Activated CD8-positive, alpha-beta memory T cell treated with anti-CD3 and anti-CD28 coated beads for 24 hours (primary cell): ENCODE measurements around the gene ISM2.
A peak's percentile ranks its signal among the peaks of the same experiment; 100 is the strongest.
"Not testable (repeated sequence)": the region's sequence is repeated elsewhere in the genome, so short reads cannot be mapped to it uniquely, and the experiment has no call there.

Source experiments
- DNase-seq: peaks from one replicate; pipeline ENCODE4 v3.0.0-alpha.2; 2020

ISM2 gene

GRCh38 chr14:77498120-77498979 lies at the start of gene ISM2:
ISM2 (minus strand) TSS chr14:77498816; CDS start chr14:77498793, 23 bp downstream.
- peak; percentile 71 for DNase-seq

- no peak for DNase-seq
Observed at GRCh38 chr14:77547512-77548180, 49.0 kb upstream of the ISM2 start.

- DNase-seq: not testable (repeated sequence)
Observed at GRCh38 chr14:77545171-77545570, 46.6 kb upstream of the ISM2 start.

DNA sequence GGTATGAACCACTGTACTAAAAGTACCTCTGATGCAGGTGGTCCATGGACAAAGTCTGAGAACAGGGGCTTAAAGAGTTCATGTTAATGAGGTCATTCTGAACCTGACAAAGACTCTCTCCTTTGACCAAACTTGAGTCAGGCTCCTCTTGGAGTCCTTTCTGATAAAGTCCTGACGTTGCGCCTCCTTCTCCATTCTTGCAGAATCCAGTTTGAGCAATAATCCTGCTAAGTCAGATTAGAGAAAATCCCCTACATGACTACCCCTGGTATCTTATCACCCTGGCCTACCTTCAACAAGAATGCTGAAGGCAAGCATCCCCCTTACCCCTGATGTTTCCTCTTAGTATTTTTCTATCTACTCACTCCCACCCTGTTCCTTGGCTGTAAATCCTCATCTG lies 46.0 kb upstream of the ISM2 start:
- DNase-seq: no peak

DNA sequence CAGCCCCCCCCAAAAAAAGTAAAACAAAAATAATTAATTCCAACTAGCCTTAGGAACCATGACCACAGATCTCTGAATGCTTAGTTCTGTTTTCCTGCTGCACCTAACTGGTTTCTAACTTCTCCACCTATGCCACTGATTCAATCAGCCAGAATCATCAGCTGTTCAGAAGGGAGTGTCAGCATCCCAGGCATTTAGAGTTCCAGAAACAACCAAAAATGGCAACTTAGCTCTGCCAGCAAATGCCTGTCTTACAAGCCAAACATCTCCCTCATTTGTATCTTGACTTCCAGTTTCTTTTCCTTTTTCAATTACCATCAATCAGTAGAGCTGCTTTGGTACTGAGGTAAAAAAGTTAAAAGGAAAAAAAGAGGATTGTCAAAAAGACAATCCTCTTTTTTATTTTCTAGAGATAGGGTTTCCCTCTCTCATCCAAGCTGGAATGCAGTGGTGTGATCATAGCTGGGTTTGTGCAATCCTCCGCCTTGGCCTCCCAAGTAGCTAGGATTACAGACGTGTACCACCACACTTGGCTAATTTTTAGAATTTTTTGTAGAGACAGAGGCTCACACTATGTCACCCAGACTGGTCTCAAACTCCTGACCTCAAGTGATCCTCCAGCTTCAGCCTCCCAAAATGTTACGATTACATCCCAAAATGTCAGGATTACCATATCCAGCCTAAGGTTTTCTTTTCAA lies 45.2 kb upstream of the ISM2 start:
- DNase-seq: no peak

DNA sequence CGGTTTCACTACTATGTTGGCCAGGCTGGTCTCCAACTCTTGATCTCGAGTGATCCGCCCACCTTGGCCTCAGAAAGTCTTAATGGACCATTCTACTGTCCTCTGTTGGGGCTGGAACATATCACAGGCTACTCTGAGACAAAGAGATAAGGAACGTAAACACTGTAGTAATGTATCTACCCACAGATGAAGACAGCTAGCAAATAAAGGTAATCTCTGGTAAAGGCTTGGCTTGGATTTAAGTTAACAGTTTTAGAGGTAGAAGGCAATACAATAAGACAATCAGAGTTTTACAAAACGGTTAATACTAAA lies 44.6 kb upstream of the ISM2 start:
- no peak for DNase-seq

DNA sequence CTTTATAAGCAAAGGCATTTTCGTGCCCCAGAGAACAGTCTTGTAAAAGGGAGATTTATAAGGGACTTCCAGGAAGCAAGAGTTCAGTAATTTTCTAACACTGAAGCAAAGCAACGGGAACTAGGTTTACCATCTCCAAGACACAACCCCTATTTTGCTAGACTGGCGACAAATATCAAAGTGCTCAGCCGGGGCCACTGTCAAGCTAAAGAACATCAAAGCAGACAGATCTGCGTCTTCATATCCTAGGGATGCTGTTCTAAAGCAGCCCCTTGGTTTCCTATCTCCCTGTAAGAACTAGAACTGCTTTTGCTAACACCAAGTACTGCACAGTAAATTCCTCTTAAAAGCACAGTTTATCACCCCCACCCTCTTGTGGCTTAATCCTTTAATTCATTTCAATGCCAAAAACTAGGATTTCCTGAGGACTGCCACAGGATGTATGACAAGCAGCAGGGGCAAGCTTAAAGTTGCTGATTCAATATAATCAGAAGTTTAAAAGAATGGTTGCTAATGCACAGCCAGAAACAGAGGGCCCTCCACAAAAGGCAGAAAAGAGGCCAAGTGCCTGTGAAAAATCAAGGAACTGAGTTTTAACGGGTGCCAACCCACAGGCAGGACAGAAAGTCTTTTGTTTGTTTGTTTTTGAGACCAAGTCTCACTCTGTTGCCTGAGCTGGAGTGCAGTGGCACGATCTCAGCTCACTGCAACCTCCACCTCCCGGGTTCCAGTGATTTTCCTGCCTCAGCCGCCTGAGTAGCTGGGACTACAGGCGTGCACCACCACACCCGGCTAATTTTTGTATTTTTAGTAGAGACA lies 44.0 kb upstream of the ISM2 start:
- no peak for DNase-seq

- DNase-seq: no peak
Observed at GRCh38 chr14:77541905-77542304, 43.3 kb upstream of the ISM2 start.

GRCh38 chr14:77536951-77537350 lies 38.3 kb upstream of the ISM2 start:
- DNase-seq: not testable (repeated sequence)

DNA sequence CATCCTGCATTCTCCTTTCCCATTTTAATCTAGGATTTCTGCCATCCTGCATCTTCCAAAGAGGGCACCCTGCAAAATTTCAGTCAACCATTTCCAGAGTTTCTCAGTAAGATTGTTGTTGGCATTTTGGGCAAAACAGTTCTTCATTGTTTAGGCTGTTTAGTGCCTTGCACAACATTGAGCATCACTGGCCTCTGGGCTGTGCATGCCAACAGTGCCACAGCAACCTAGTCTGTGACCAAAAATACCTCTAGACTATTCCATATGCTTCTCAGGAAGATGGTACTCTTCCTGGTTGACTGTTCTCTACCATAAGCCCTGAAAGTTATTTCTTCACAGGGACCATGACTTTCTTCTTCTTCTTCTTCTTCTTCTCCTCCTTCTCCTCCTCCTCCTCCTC lies 32.5 kb upstream of the ISM2 start:
- no peak for DNase-seq

DNA sequence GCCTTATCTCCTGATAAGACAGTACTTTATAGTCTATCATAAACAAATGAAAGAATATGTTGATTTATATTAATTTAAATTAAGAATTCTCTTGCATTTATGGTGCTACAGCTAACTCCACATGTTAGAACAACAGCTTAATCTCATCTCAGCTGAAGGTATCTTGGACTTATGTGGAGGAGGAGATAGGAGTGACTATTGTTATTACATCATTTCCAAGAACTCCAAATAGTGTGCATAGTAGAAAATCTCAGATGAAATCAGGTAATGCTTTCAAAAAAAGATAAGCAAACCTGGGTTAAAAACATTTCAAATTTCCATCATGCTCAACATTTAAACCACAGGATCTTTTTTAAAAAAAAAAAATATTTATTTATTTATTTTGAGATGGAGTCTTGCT lies 31.3 kb upstream of the ISM2 start:
- DNase-seq: no peak

DNA sequence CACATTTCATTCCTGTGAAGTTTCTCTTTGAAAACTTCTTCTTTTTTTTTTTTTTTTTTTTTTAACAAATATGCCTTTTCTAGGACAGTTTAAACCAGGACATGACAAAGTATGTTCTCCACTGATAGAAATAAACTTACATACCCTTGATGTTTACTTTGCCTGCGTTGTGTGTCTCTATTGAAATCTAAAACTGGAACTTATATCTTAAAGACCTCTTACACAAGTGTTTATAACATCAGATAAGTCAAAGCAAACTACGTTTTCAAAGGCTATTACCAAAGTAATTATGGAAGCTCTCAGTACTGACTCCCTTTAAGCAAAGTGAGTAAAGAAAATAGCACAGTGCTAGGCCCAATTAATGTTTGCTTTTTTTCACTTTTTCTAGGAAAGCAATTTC lies 30.6 kb upstream of the ISM2 start:
- no peak for DNase-seq

GRCh38 chr14:77528701-77529100 lies 30.1 kb upstream of the ISM2 start:
- not testable (repeated sequence) for DNase-seq

GRCh38 chr14:77526266-77526665 lies 27.6 kb upstream of the ISM2 start:
- DNase-seq: no peak

GRCh38 chr14:77524536-77524935 lies 25.9 kb upstream of the ISM2 start:
- DNase-seq: no peak

DNA sequence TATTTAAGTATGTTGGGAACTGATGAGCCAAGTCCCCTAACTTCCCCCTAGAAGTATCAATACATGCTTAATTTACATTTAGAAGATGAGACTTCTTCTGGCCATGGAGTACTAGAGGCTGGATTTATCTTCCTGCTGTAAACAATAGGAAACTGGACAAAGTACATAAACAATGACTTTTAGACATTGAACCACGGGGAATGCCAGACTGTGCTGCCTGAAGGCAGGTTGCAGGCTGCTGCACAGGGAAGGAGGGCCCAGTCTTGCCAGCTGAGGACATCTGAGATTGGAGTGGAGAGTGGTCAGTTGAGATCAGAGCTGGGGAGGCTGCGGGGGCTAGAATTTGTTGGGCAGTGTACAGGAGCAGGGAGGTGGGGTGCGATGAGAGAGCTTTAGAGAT lies 24.5 kb upstream of the ISM2 start:
- DNase-seq: no peak

GRCh38 chr14:77520555-77520954 lies 21.9 kb upstream of the ISM2 start:
- no peak for DNase-seq

DNA sequence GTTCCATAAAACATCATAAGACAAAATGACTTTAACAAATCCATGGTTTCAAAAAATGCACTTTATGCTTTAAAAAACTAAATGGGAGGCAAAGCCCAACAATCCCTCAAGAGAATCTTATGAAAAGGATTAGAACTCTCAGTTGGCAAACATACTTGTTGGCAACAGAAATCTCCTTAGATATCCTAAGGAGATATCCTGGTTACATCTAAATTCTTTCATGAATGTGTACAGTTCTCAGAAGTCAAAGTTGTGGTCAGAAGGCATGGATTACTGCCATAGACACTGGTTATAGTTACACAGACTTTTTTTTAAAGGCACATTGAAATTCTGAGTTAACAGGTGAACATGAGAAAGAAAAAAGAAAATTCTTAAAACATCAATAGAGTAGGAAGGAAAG lies 17.5 kb upstream of the ISM2 start:
- DNase-seq: no peak

GRCh38 chr14:77511486-77512162 lies 13.0 kb upstream of the ISM2 start:
- no peak for DNase-seq

- DNase-seq: no peak
Observed at GRCh38 chr14:77509366-77509765, 10.8 kb upstream of the ISM2 start.

- no peak for DNase-seq
Observed at GRCh38 chr14:77508876-77509275, 10.3 kb upstream of the ISM2 start.

DNA sequence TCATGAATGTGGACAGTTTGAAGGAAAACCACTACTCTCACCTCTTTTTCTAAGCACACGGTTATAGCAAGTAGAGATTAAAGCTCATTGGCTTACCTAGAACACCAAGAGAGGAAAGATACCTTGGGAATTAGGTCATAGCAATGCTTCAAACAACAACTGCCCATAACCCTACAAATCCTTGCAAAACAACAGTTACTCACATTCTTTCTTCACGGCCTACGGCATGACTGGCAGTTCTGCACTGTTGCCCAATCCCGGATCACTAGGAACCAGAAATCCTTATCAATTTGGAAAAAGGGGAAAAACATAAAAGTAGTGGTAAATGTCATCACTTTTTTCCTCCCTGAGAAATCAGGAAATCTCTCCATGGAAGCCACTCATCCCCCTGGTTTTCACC lies 9.6 kb upstream of the ISM2 start:
- no peak for DNase-seq

- no peak for DNase-seq
Observed at GRCh38 chr14:77507762-77508161, 9.1 kb upstream of the ISM2 start.
